ENCODE data around the gene SPDYE16. TPM values are rescaled to one million over a fixed set of nuclear protein-coding genes. Genes with fewer than 3 reads are reported as not detected.
A peak's percentile ranks its signal among the peaks of the same experiment; 100 is the strongest.
"Not testable (repeated sequence)": the region's sequence is repeated elsewhere in the genome, so short reads cannot be mapped to it uniquely, and the experiment has no call there.

Gene SPDYE16
- total RNA-seq, 1 donor = not detected

- no peak overlapping the region for H3K4me3 ChIP-seq (ENCODE audit: low read depth, low read length)
- DNase-seq (ENCODE audit: low read depth) = no peak
- TF ChIP-seq CTCF (IDR thresholded peaks at IDR 0.05; ENCODE audit: insufficient read depth, low read depth, low read length) = peak; percentile 37
These were observed 29.9 kb downstream of the SPDYE16 start for GRCh38 chr7:76512941-76513816.

GRCh38 chr7:76511911-76512885 lies 30.9 kb downstream of the SPDYE16 start:
- not testable (repeated sequence) for H3K4me3 ChIP-seq (ENCODE audit: low read depth, low read length); DNase-seq (ENCODE audit: low read depth)

GRCh38 chr7:76511200-76511910 lies 31.7 kb downstream of the SPDYE16 start:
- H3K4me3 ChIP-seq (ENCODE audit: low read depth, low read length); DNase-seq (ENCODE audit: low read depth): not testable (repeated sequence)

- H3K4me3 ChIP-seq (ENCODE audit: low read depth, low read length) = no peak within 1 kb of the TSS
- TF ChIP-seq CTCF (IDR thresholded peaks at IDR 0.05; ENCODE audit: insufficient read depth, low read depth, low read length) = no peak
- DNase-seq (ENCODE audit: low read depth) = no peak
These were observed 32.9 kb downstream of the SPDYE16 start, which contains the start of gene UPK3B for GRCh38 chr7:76509931-76510877. Gene UPK3B, plus strand, starts transcription at chr7:76510552. Its CDS starts 101 bp downstream, at chr7:76510653.

- H3K4me3 ChIP-seq (ENCODE audit: low read depth, low read length) = no peak overlapping the region
- DNase-seq (ENCODE audit: low read depth) = peak; percentile 6
- TF ChIP-seq CTCF (IDR thresholded peaks at IDR 0.05; ENCODE audit: insufficient read depth, low read depth, low read length) = no peak
These were observed 35.2 kb downstream of the SPDYE16 start for GRCh38 chr7:76507723-76508406.

- not testable (repeated sequence) for DNase-seq (ENCODE audit: low read depth); H3K4me3 ChIP-seq (ENCODE audit: low read depth, low read length)
These were observed 36.5 kb downstream of the SPDYE16 start for GRCh38 chr7:76506643-76507042.

GRCh38 chr7:76506081-76506440 lies 37.0 kb downstream of the SPDYE16 start:
- DNase-seq (ENCODE audit: low read depth) = no peak
- TF ChIP-seq CTCF (IDR thresholded peaks at IDR 0.05; ENCODE audit: insufficient read depth, low read depth, low read length) = no peak
- H3K4me3 ChIP-seq (ENCODE audit: low read depth, low read length) = no peak overlapping the region

Data from fibroblast of villous mesenchyme (primary cell).